ENCODE results near the gene PITRM1. TPM values are rescaled to one million over a fixed set of nuclear protein-coding genes. Genes with fewer than 3 reads are reported as not detected.
"Not testable (repeated sequence)": the region's sequence is repeated elsewhere in the genome, so short reads cannot be mapped to it uniquely, and the experiment has no call there.

PITRM1 gene
- total RNA-seq, 2 experiments from 2014 or later = 127 to 128 TPM

DNA sequence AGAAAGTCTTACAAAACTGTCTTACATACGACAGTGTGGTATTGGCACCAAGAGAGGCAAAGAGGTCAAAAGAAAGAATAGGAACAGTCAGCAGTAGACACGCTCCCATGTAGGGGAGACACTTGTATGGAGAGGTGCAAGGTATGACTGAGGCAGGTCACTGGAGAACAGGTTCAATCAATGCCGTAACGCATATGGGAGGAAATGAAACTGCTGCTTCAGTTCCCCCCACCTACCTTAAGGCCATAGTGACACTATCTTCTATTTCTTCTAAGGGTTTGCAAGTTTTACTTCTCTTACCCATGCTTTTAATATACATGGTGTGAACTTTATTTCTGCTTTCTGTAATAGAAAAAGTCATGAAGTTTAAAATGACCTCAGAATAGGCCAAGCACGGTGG is 5.5 kb upstream of the PITRM1 start:
- POLR2A ChIA-PET = no interaction called here
- CTCF ChIA-PET = no interaction called here

GRCh38 chr10:3173171-3173878 is 743 bp upstream of the PITRM1 start:
- POLR2A ChIA-PET = interaction anchor here (1.4 to 1.5 kb wide), 2 partner anchors 78 to 82 kb away, joined by 8 to 9 read pairs; no protein-coding TSS in a partner anchor

GRCh38 chr10:3172081-3172445 is 519 bp downstream of the PITRM1 start:
- POLR2A ChIA-PET = interaction anchor here (0.8 to 1.5 kb wide), 7 partner anchors 14 to 614 kb away, joined by 3 to 9 read pairs (median 5); partner anchors contain the start of gene KLF6
- CTCF ChIA-PET = interaction anchor here (1.0 kb wide), 1 partner anchor 14 kb away, joined by 3 read pairs; no protein-coding TSS in a partner anchor

More at GRCh38 chr10:3173171-3173878, 743 bp upstream of the PITRM1 start:
- CTCF ChIA-PET = no interaction called here

DNA sequence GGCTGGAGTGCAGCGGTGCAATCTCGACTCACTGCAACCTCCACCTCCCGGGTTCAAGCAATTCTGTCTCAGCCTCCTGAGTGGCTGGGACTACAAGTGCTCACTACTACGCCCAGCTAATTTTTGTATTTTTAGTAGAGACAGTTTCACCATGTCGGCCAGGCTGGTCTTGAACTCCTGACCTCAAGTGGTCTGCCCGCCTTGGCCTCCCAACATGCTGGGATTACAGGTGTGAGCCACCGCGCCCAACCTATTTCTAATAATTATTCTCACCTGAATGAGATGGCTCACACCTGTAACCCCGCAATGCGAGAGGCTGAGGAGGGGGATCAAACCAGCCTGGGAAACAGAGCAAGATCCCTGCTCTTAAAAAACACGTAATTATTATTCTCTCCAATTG is 1.1 kb downstream of the PITRM1 start:
- POLR2A ChIA-PET, CTCF ChIA-PET: not testable (repeated sequence)

DNA sequence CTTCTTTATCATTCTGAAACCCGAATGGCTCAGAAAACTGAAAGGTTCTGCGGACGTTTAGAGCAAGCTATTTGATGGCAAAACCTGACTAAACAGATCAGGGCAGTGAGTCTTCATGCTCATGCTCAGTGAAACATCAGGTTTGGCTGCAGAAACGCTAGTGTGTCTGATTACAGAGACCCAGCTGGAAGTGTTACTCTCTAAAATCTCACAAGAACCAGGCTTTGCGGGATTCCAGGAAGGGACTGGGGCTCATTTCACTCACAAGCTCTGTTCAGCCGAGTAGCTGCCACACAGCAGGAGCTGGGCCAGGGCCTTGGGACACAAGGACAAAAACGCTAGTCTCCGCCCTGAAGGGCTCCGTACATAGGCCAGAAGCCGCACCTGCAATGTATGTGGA is 2.9 kb downstream of the PITRM1 start:
- POLR2A ChIA-PET = no interaction called here
- CTCF ChIA-PET = no interaction called here

DNA sequence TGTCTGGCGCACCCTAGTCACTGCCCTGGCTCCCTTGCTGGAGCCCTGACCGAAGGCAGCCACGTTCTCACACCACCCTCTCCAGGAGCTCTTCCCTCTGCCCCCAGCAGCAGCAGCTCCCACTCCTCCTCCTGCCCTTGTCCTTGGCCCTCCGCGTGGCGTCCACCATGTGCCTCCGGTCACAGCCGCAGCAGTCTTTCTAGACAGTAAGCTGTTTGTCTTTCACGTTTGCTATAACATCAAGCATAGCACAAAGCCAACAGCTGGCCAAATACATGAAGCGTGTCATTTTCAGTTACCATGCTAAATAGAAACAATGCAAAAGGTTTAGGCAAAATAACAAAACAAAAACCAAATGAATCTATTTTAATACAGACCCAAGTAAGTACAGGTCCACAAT is 3.3 kb downstream of the PITRM1 start:
- ChIA-PET POLR2A (no interaction called here), CTCF (no interaction called here)

DNA sequence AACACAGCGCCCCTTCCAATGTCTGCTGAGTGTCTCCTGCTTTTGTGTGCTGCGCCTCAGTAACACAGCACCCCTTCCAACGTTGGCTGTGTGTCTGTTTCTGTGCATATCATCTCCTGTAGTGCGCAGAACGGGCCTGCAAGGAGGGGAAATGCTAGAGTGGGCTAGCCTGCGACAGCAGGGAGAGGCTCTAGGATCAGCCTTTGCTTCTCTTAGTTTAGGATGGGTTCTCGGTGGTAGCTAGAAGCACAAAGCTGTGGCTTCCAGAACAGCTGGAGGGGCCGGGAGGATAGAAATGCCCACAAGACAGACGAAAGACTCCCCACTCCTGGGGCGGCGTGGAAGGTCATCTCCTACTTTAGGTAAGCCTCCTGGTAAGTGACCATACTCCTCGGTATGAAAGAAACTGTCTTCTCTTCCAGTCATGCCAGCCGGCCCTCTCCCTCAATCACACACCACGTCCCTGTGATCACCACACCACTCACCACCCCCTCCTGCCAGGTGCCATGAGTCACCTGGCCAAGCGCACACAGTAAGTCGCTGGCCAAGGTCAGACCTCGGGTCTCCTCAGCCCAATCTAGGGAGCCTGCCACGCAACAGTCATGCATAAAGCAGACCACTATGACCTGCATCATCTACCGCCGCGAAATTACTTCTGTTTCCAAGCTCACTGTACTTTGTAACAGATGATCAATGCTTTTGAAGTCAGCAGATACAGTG is 4.8 kb downstream of the PITRM1 start:
- POLR2A ChIA-PET = no interaction called here
- CTCF ChIA-PET = no interaction called here

DNA sequence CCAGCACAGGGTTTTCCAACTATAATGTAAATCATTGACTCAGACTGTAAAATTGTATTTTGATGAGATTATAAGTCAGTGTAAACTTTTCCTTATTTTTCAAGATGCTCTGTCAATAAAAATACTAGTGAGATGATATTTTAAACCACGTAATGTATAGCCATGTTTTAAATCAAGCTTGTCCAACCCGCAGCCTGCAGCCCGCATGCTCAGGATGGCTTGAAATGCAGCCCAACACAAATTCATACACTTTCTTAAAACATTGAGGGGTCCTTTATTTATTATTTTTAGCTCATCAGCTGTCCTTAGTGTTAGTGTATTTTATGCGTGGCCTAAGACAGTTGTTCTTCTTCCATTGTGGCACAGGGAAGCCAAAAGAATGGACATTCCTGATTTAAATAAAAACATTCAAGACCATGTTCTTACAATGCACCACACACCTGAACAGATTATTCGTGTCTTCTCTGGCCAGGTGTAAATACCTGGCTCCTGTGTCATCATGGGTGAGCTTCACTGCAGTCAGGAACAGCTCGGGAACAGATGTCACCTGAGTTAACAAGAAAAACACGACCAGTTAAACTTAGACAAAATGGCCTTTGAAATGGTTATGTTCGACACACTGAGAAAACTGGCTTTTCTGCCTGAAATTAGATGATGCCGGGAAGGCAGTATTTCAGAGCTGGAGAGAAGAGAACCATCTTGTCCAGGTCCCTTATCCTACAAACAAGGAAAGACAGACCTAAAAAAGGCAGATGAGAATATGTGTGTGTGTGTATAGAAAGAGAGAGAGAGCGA is 5.9 kb downstream of the PITRM1 start:
- CTCF ChIA-PET = no interaction called here
- POLR2A ChIA-PET = no interaction called here

- ChIA-PET POLR2A (no interaction called here), CTCF (no interaction called here)
Observed at GRCh38 chr10:3165196-3165595, 7.4 kb downstream of the PITRM1 start.

GRCh38 chr10:3163879-3164278 is 8.7 kb downstream of the PITRM1 start:
- CTCF ChIA-PET = interaction anchor here (0.6 to 1.1 kb wide), 3 partner anchors 9 to 61 kb away, joined by 3 to 5 read pairs (median 3); no protein-coding TSS in a partner anchor
- POLR2A ChIA-PET = no interaction called here

- ChIA-PET POLR2A (no interaction called here), CTCF (interaction anchor here (0.7 kb wide), 1 partner anchor 72 kb away, joined by 4 read pairs; no protein-coding TSS in a partner anchor)
Observed at GRCh38 chr10:3162533-3162932, 10.0 kb downstream of the PITRM1 start.

- ChIA-PET CTCF (no interaction called here), POLR2A (interaction anchor here (0.6 kb wide), 1 partner anchor 651 kb away, joined by 5 read pairs; no protein-coding TSS in a partner anchor)
Observed at GRCh38 chr10:3159152-3159551, 13.4 kb downstream of the PITRM1 start.

DNA sequence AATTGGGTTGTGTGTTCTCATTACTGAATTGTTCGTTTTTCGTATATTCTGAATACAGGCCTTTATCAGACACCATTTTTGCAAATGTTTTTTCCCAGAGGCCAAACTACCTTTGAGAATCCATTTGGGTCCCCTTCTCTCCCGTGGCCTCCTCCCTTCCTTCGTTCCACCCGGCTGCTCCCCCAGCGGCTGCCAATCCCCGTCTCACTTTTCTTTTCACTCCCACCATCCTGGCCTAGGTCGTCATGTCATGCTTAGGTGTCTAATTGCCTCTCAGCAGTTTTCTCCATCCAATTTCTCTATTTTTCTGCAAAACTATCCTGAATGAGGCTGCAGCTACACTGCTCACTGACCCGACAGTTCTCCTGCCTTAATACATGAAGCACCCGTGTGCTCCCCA is 17.9 kb downstream of the PITRM1 start:
- CTCF ChIA-PET = interaction anchor here (1.0 kb wide), 1 partner anchor 10 kb away, joined by 5 read pairs; no protein-coding TSS in a partner anchor

GRCh38 chr10:3152566-3152935 is 20.0 kb downstream of the PITRM1 start:
- ChIA-PET CTCF (no interaction called here), POLR2A (no interaction called here)

More for the DNA sequence above, 17.9 kb downstream of the PITRM1 start:
- POLR2A ChIA-PET = no interaction called here

DNA sequence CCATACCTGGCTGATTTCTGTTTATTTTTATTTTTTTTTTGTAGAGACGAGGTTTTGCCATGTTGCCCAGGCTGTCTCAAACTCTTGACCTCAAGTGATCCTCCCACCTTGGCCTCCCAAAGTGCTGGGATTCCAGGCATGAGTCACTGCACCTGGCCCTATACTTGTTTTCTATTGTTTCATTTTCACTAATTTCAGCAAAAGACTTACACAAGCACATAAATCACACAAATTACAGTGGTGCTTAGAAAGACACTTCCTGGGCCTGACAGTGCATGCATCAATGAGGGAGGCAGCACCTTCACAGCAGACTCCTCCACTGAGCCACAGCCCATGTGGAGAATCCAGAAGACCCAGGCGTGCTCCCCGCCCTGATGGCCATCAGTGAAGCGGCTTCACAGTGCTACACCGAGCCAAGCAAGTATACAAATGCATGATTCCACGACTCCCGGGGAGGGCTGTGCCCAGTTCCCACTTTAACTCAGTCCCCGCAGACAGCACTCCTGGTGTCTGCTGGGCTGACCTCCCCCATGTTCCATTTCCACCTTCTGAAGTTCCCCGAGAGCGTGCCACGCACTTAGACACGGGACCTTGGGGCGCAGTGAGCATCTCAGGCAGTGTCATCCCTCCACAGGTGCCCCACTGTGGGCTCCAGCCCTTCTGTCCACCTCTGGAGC is 20.6 kb downstream of the PITRM1 start:
- ChIA-PET CTCF (no interaction called here), POLR2A (no interaction called here)

GRCh38 chr10:3150961-3151360 is 21.6 kb downstream of the PITRM1 start:
- POLR2A ChIA-PET = no interaction called here
- CTCF ChIA-PET = no interaction called here

DNA sequence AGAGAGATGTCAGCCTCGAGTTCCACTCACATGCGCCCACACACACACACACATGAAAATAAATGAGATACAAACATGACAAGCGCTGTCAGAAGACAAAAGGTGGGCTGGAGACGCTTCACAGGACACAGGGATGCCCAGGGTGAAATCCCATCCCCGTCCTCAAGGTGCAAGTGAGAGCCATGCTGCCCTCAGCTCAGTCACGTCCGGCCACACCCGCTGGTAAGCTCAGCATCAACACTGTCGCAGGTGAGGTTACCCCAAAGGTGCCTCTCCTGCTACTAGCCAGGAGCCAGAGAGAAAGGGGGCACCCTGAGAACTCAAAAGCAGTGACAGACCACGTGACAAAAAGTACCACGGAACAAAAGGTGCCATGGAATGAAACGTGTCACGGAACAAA is 22.2 kb downstream of the PITRM1 start:
- ChIA-PET POLR2A (no interaction called here), CTCF (no interaction called here)

GRCh38 chr10:3149918-3150317 is 22.7 kb downstream of the PITRM1 start:
- ChIA-PET POLR2A (no interaction called here), CTCF (no interaction called here)

DNA sequence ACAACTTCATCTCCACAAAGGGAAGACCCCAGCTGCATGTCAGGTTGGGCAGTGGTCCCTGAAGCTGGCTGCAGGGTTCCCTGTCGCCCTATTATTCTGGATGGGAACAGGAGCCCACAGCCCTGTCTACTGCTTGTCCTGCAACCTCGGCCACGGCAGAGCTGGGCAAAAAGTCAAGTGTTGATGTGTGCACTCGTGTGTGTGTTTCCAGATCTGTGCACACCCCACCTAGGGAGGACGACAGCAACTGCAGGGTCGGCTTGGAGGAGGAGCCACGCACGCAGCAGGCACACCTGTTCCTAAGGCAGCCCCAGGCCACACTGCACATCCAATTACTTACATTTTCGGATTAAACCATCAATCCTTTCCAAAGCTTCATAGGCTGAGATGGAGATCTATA is 23.6 kb downstream of the PITRM1 start:
- ChIA-PET POLR2A (no interaction called here), CTCF (no interaction called here)

DNA sequence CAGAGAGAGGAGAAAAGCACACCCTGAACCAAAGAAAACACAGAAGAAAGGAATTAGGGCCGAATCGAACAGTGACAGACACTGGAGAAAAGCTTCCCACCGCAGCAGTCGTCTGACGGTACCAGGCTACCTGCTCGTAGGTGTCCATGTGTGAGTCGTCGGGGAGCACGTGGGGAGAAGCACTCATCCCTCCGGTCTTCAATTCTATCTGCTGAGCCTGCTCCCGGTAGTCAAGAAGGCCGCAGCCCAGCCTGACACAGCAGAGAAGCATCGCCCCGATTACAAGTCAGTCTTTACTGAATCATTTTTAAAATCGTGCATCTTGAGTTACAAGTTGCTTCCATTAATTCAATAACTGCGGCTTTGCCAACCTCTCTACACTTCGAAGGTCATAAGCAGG is 24.5 kb downstream of the PITRM1 start:
- POLR2A ChIA-PET = interaction anchor here (0.6 to 0.7 kb wide), 2 partner anchors 9 to 450 kb away, joined by 3 to 4 read pairs; no protein-coding TSS in a partner anchor
- CTCF ChIA-PET = no interaction called here
